ENCODE results near the gene STUB1.

The STUB1 gene

DNA sequence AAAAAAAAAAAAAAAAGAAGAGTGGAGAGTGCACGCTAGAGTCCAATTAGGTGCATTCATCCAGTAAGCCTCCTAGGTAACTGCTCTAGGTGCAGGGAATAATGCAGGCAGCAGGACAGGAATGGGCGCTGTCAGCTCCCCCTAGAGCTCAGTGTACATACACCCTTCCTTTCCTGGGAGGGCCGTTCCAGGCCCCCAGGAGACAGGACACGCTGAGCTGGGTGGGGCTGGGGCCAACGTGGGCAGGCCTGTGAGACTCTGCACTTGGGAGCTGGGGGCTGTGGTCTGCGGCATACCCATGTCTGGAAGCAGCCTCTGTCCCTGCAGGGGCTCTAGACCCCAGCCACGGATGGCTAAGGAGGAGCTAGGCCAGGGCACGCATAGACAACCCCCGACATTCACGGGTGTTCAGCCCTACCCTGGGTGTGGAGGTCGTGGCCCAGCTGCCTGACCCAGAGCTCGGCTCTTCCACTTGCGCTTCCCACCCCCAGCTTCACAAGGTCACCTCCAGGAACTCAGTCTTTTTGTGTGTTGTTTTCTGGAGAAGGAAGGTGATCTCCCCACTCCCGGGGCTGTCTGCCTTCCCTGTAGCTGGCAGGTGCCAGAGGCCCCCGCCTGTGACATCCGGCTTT lies 39.7 kb downstream of the STUB1 start:
- peak; percentile 25 for TF ChIP-seq CTCF (conservative IDR thresholded peaks at IDR 0.05; ENCODE audit: control insufficient read depth, insufficient read depth, low read depth, low read length)
- peak overlapping the region; percentile 58 for H3K4me3 ChIP-seq (ENCODE audit: control insufficient read depth, low read depth, low read length)
- DNase-seq (ENCODE audit: low read depth), result no peak

- peak overlapping the region; percentile 58 for H3K4me3 ChIP-seq (ENCODE audit: control insufficient read depth, low read depth, low read length)
- TF ChIP-seq CTCF (conservative IDR thresholded peaks at IDR 0.05; ENCODE audit: control insufficient read depth, insufficient read depth, low read depth, low read length), result peak; percentile 9
- peak; percentile 69 for DNase-seq (ENCODE audit: low read depth)
These were observed 40.3 kb downstream of the STUB1 start for GRCh38 chr16:720447-720989.

GRCh38 chr16:720990-721764 lies 41.0 kb downstream of the STUB1 start, which contains the start of gene ANTKMT:
Gene ANTKMT, plus strand, starts transcription at chr16:721146. Its CDS starts 129 bp downstream, at chr16:721275.
- no peak for TF ChIP-seq CTCF (conservative IDR thresholded peaks at IDR 0.05; ENCODE audit: control insufficient read depth, insufficient read depth, low read depth, low read length)
- peak within 1 kb of the TSS; percentile 58 for H3K4me3 ChIP-seq (ENCODE audit: control insufficient read depth, low read depth, low read length)
- peak; percentile 58 for DNase-seq (ENCODE audit: low read depth)

DNA sequence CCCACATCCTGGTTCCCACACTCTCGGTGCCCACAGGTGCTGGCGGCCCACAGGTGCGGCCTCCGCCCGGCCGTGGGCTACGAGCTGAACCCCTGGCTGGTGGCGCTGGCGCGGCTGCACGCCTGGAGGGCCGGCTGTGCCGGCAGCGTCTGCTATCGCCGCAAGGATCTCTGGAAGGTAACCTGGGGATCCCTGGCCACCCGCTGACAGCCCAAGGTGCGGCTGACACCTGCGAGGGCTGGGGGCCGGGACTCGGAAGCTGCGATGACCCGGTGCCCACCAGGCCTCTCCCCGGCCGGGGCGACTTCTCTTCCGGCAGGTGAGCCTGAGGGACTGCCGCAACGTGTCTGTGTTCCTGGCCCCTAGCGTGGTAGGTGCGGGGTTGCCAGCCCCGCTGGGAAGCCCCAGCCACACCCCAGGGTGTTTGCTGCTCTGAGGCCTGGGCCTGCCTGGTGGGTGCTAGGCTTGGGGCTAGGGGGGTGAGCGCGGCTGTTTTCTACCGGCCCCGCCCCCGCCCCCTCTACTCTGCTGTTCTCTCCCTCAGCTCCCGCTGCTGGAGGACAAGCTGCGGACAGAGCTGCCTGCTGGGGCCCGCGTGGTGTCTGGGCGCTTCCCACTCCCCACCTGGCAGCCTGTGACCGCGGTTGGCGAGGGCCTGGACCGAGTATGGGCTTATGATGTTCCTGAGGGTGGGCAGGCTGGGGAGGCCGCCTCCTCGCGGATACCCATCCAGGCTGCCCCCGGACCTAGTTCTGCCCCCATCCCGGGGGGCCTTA lies 41.7 kb downstream of the STUB1 start:
- peak overlapping the region; percentile 28 for H3K4me3 ChIP-seq (ENCODE audit: control insufficient read depth, low read depth, low read length)
- DNase-seq (ENCODE audit: low read depth), result no peak
- no peak for TF ChIP-seq CTCF (conservative IDR thresholded peaks at IDR 0.05; ENCODE audit: control insufficient read depth, insufficient read depth, low read depth, low read length)

- TF ChIP-seq CTCF (conservative IDR thresholded peaks at IDR 0.05; ENCODE audit: control insufficient read depth, insufficient read depth, low read depth, low read length), result no peak
- DNase-seq (ENCODE audit: low read depth), result no peak
These were observed 42.8 kb downstream of the STUB1 start for GRCh38 chr16:722835-723633.

DNA sequence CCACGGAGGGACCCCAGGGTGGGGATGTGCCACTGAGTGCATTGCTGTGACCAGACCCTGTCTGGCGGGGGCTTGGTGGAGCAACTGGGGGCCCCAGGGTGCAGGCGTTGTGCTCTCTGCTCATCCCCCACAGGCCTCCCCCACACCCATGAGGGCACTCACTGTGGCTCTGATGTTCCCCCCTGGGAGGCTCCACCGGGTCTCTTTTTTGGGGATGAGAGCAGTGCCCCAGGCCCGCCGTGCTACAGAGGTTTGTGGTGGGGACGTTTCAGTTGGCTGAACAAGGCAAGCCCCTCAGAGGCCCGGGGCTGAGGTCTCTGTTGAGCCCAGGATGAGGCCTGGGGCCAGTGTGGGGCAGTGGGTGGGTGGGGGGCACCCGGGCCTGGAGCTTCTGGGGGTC lies 43.5 kb downstream of the STUB1 start:
- DNase-seq (ENCODE audit: low read depth), result no peak
- TF ChIP-seq CTCF (conservative IDR thresholded peaks at IDR 0.05; ENCODE audit: control insufficient read depth, insufficient read depth, low read depth, low read length), result no peak

More at GRCh38 chr16:722835-723633, 42.8 kb downstream of the STUB1 start:
- H3K4me3 ChIP-seq (ENCODE audit: control insufficient read depth, low read depth, low read length), result no peak overlapping the region

More for the DNA sequence above, 43.5 kb downstream of the STUB1 start:
- H3K4me3 ChIP-seq (ENCODE audit: control insufficient read depth, low read depth, low read length), result no peak overlapping the region
